Measurements from ENCODE around the gene SPATA32.

DNA sequence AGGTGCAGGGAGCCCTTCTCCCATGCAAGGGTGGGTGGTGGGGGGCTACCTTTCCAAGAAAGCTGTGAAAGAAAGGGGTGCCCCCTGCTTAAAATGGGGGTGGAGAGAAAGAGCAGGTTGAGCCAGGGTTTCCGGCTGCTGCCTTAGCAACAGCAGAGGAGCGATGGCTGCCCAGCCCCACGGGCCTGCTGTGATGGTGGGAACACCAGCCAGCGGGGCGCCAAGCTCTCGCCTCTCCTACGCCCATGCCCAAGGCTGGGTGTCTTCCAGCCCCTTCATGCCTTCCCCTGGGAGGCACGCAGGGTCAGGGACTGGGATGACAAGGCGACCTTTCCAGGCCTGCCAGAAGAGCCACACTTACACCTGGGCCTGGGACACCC, 37.2 kb downstream of the SPATA32 start:
- no peak for TF ChIP-seq POLR2AphosphoS5 (IDR thresholded peaks at IDR 0.05; ENCODE audit: borderline replicate concordance, low read depth, low read length)
- TF ChIP-seq EZH2 (IDR thresholded peaks at IDR 0.05), result no peak

Data from SK-N-MC (cell line).